Mucosa of descending colon (tissue), 3 donors: ENCODE measurements around the gene P4HA3. TPM values are rescaled to one million over a fixed set of nuclear protein-coding genes. Genes with fewer than 3 reads are reported as not detected.

Experiments
- ATAC-seq: fragments of 200-7000 bp; cut with Tn5 transposase; one replicate; pipeline ENCODE4 v1.9.1; 2020; ENCODE audit warnings: mild to moderate bottlenecking, moderate library complexity
- DNase-seq, 3 donors: peaks; one replicate each; pipeline ENCODE4 v3.0.0-alpha.2; 2020
- H3K36me3 ChIP-seq: fragments of 200-600 bp; one replicate; pipeline ENCODE4 v1.8.0; 2021; ENCODE audit warnings: low read depth, mild to moderate bottlenecking
- H3K4me1 ChIP-seq: fragments of 200-600 bp; one replicate; pipeline ENCODE4 v1.8.0; 2021; ENCODE audit warnings: low read depth, mild to moderate bottlenecking
- H3K4me3 ChIP-seq: fragments of 200-600 bp; one replicate; pipeline ENCODE4 v1.8.0; 2021; ENCODE audit warnings: mild to moderate bottlenecking
- H3K9me3 ChIP-seq: fragments of 200-600 bp; one replicate; pipeline ENCODE4 v1.8.0; 2021; ENCODE audit warnings: mild to moderate bottlenecking
- intact Hi-C, 2 donors: fragments of 100-400 bp; cut with DNase I in 1 of 2; cut with micrococcal nuclease in 1 of 2; formaldehyde crosslinking; loops; one replicate each; pipeline versions ENCODE4 v1.11.0 to v1.11.1; 2022; cut with DNase I, micrococcal nuclease
- total RNA-seq, 3 donors: library from RNA; stranded (reverse); fragmentation: NEBNext Ultra II Directional in 2 of 3; extraction: Animal tissue kit (Norgen Biotek cat#: 25700) in 2 of 3; gene quantifications; one replicate each; pipeline versions ENCODE4 v1.2.1 to v1.2.4, GENCODE V29; 2021 to 2023
- TF ChIP-seq, protein P1 (sequence below): fragments of 200-600 bp; IDR thresholded peaks from one replicate; pipeline ENCODE4 v1.8.0; 2022; ENCODE audit warnings: antibody characterized with exemption, mild to moderate bottlenecking
- donor health status: DM: no; HTN: no; CAD: no; lungs with moderate emphysema.
- donor health status: DM: no; HTN: no; CAD: no.
- donor health status: DM: no; HTN: yes; CAD: no.

P4HA3 gene
- total RNA-seq, 3 donors from 2014 or later: 0.28 to 0.46 (median 0.34) TPM

DNA sequence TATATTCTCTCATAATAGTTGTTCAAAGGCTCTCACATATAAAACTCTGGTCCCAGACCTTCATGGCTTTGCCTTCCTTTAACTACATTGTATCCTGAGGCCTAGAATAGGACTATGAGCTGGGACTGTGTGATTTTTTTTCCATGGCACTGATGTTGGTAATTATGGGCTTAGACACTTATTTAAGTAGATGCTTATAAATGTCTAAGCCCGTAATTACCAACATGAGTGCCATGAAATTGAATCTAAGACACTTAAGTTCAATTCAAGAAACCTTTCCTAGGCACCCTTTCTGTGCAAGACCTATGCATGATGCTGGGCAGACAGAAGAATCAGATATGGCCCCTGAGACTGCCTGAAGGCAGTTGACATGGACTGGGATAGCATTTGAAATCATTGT, 63.0 kb downstream of the P4HA3 start:
- DNase-seq (no peak), ATAC-seq (no peak)
- intact Hi-C loops: no loop called here
- H3K36me3 ChIP-seq: no peaks in the 10 kb centered on the region
- no peaks in the 10 kb centered on the region for H3K4me1 ChIP-seq
- H3K9me3 ChIP-seq: no peaks in the 10 kb centered on the region
- no peak overlapping the region for H3K4me3 ChIP-seq
- TF ChIP-seq, protein P1, sequence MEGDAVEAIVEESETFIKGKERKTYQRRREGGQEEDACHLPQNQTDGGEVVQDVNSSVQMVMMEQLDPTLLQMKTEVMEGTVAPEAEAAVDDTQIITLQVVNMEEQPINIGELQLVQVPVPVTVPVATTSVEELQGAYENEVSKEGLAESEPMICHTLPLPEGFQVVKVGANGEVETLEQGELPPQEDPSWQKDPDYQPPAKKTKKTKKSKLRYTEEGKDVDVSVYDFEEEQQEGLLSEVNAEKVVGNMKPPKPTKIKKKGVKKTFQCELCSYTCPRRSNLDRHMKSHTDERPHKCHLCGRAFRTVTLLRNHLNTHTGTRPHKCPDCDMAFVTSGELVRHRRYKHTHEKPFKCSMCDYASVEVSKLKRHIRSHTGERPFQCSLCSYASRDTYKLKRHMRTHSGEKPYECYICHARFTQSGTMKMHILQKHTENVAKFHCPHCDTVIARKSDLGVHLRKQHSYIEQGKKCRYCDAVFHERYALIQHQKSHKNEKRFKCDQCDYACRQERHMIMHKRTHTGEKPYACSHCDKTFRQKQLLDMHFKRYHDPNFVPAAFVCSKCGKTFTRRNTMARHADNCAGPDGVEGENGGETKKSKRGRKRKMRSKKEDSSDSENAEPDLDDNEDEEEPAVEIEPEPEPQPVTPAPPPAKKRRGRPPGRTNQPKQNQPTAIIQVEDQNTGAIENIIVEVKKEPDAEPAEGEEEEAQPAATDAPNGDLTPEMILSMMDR: no peak

DNA sequence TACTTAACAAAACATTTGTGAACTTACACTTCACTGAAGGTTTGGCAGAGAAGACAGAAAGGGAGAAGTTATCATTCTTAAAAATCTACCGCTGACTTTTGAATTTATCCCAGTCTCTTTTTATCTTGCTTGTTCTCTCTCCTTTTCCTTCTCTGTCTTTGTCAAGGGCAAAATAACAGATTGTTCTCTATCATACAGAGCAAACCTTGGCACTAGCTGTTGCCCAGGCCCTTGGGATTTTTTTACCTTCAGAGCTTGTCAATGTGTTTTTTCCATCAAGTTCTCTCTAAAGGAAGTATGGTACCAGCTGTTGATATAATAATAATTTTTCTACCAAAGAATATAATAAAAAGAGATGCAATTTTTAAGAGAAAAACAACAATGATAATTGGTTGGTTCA, 73.2 kb downstream of the P4HA3 start:
- H3K4me1 ChIP-seq: no peaks in the 10 kb centered on the region
- H3K9me3 ChIP-seq: no peaks in the 10 kb centered on the region
- no peak overlapping the region for H3K4me3 ChIP-seq
- intact Hi-C loops: no loop called here
- TF ChIP-seq, protein P1: no peak
- ATAC-seq (no peak), DNase-seq (no peak)
- H3K36me3 ChIP-seq: no peaks in the 10 kb centered on the region

DNA sequence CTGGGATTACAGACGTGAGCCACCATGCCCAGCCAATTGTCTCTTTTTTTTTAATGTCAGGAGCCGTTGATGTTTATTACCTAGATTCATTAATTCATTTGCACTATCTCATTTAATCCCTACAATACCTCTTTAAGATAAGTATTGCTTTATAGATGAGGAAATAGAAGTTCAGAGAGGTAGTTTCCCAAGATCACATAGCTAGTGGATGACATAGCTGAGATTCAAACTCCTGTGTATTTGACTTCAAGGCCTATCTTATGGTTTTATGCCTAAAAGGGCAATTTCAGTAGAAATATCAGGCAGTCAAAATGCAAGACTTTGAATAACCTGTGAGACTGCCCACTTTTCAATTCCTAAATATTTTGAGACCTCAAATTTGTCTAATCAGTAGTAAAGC, 73.9 kb downstream of the P4HA3 start:
- no peak for DNase-seq
- no peaks in the 10 kb centered on the region for H3K36me3 ChIP-seq
- TF ChIP-seq, protein P1: no peak

DNA sequence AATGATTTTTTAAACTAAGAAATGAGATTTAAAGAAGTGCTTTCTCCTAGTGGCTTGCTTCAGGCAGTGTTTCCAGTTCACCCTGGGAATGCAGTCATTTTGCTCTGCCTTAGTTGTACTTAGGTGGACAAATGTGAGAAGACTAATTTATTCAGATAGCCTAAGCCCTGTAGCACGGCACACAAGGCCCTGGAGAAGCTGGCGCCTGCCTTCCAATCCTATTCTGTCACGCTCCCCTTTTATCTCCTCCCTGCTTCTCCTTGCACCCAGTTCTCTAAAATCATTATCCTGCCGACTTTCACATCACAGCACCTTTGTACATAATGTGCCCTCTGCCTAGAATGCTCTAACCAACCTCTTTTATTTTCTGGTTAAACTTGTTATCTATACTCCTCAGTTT, 76.3 kb downstream of the P4HA3 start:
- no peaks in the 10 kb centered on the region for H3K36me3 ChIP-seq
- TF ChIP-seq, protein P1: no peak
- intact Hi-C loops: no loop called here
- no peaks in the 10 kb centered on the region for H3K4me1 ChIP-seq
- no peak for ATAC-seq
- DNase-seq: no peak
- no peaks in the 10 kb centered on the region for H3K9me3 ChIP-seq
- H3K4me3 ChIP-seq: no peak overlapping the region

More for the DNA sequence above, 73.9 kb downstream of the P4HA3 start:
- no peaks in the 10 kb centered on the region for H3K4me1 ChIP-seq
- H3K4me3 ChIP-seq: no peak overlapping the region
- ATAC-seq: no peak
- no peaks in the 10 kb centered on the region for H3K9me3 ChIP-seq
- intact Hi-C loops: no loop called here

DNA sequence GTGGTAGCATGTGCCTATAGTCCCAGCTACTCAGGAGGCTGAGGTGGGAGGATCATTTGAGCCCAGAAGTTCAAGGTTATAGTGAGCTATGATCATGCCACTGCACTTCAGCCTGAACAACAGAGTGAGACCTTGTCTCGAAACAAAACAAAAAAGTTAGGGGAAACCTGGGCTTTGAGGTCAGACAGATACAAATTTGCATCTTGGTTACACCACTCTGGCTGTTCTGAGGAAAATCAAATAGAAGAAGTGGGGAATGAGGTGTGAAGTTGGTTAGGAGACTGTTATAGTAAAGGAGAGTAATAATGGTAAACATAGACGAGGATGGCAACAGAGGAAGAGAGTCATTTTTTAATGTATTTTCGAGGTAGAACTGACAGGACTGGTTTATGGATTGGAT, 77.8 kb downstream of the P4HA3 start:
- Histone ChIP-seq H3K9me3 (no peaks in the 10 kb centered on the region), H3K36me3 (no peaks in the 10 kb centered on the region), H3K4me1 (no peaks in the 10 kb centered on the region), H3K4me3 (no peak overlapping the region)
- DNase-seq (no peak), ATAC-seq (no peak)
- TF ChIP-seq, protein P1: no peak
- intact Hi-C loops: no loop called here

DNA sequence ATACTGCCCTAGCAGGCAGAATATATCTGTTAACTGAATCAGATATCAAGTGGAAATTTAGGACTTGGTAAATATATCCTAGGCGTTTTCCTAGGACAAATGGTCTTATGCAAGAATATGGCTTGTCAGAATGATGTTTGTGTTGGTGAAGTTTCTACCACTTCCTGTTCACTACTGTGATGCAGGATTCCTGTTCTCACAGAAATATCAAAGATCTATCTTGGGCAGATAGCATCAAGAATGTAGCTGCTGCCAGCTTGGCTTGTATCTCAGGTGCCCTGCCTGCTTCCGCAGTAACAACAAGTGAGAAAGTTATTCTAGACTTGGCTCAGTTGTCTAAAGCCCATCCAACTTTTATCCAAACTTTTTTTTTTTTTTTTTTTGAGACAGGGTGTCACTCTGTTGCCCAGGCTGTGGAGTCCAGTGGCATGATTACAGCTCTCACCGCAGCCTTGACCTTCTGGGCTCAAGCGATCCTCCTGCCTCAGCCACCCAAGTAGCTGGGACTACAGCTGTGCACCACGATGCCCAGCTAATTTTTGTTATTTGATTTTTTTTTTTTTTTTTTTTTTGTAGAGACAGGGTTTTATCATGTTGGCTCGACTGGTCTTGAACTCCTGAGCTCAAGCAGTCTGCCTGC, 79.0 kb downstream of the P4HA3 start:
- no peaks in the 10 kb centered on the region for H3K9me3 ChIP-seq
- ATAC-seq (no peak), DNase-seq (no peak)
- TF ChIP-seq, protein P1: no peak
- H3K4me1 ChIP-seq: no peaks in the 10 kb centered on the region
- intact Hi-C loops: no loop called here
- H3K36me3 ChIP-seq: no peaks in the 10 kb centered on the region
- H3K4me3 ChIP-seq: no peak overlapping the region
